Spleen (tissue), 11 donors: Measurements from ENCODE around the gene PTPRN2. TPM values are rescaled to one million over a fixed set of nuclear protein-coding genes. Genes with fewer than 3 reads are reported as not detected.

Experiments used
- DNase-seq: peaks from one replicate; pipeline ENCODE4 v3.0.0-alpha.2; 2020
- H3K27ac ChIP-seq, 8 donors: fragments of 200-600 bp; sonication (generic) in 7 of 8; 1 replicate in 4 of 8; 2 replicates in 4 of 8; pipeline versions ENCODE4 v1.5.0 to v1.8.0; 2016 to 2021; ENCODE audit warnings: inconsistent platforms in 4 of 8, mild to moderate bottlenecking in 4 of 8, moderate library complexity in 1 of 8
- H3K27me3 ChIP-seq, 7 donors: fragments of 200-600 bp; sonication (generic) in 6 of 7; replicated peaks in 1 of 7; 1 replicate in 4 of 7; 2 replicates in 3 of 7; pipeline versions ENCODE4 v1.5.0 to v1.8.0; 2016 to 2021; ENCODE audit warnings: inconsistent platforms in 3 of 7, mild to moderate bottlenecking in 1 of 7
- H3K36me3 ChIP-seq, 6 donors: fragments of 200-600 bp; sonication (generic) in 5 of 6; 1 replicate in 4 of 6; 2 replicates in 2 of 6; pipeline versions ENCODE4 v1.5.0 to v1.8.0; 2016 to 2021; ENCODE audit warnings: inconsistent platforms in 2 of 6
- H3K4me1 ChIP-seq, 6 donors: fragments of 200-600 bp; sonication (generic) in 5 of 6; 1 replicate in 3 of 6; 2 replicates in 3 of 6; pipeline versions ENCODE4 v1.5.0 to v1.8.0; 2016 to 2021; ENCODE audit warnings: inconsistent platforms in 3 of 6
- H3K4me3 ChIP-seq, 8 donors: fragments of 200-600 bp; sonication (generic) in 7 of 8; 1 replicate in 4 of 8; 2 replicates in 4 of 8; pipeline versions ENCODE4 v1.5.0 to v1.8.0; 2016 to 2021; ENCODE audit warnings: inconsistent platforms in 4 of 8, mild to moderate bottlenecking in 4 of 8, moderate library complexity in 2 of 8
- H3K9me3 ChIP-seq, 8 donors: fragments of 200-600 bp; sonication (generic) in 7 of 8; 1 replicate in 4 of 8; 2 replicates in 4 of 8; pipeline versions ENCODE4 v1.5.0 to v1.8.0; 2016 to 2021; ENCODE audit warnings: inconsistent platforms in 4 of 8
- POLR2A ChIP-seq, 3 donors: fragments of 450-650 bp; IDR thresholded peaks; one replicate each; pipeline ENCODE4 v1.5.1; 2017; ENCODE audit warnings: antibody characterized with exemption in 3 of 3, mild to moderate bottlenecking in 1 of 3
- POLR2AphosphoS5 ChIP-seq, 3 donors: sonication (generic); formaldehyde crosslinking; IDR thresholded peaks; one replicate each; pipeline ENCODE4 v1.5.1; 2017; ENCODE audit warnings: antibody characterized with exemption in 3 of 3
- WGBS, 5 donors: extraction: QIAGEN DNeasy Blood & Tissue Kit in 3 of 5; methylation state at CpG; one replicate each; pipeline versions ENCODE4 v1.1.5 to v1.1.7; 2013 to 2018; 5-methylcytosine and 5-hydroxymethylcytosine counted together
- intact Hi-C: fragments of 100-400 bp; cut with DNase I; formaldehyde crosslinking; loops from one replicate; pipeline ENCODE4 v1.15.0; 2023; ENCODE audit warnings: low total_unique reads
- polyA plus RNA-seq, 3 donors: library from polyadenylated mRNA; stranded (reverse); fragments of 200-250 nt; gene quantifications; one replicate each; pipeline ENCODE4 v1.2.1, GENCODE V29; 2013
- total RNA-seq, 7 donors: library from RNA; depleted of rRNA in 3 of 7; stranded (reverse); fragments of >200 nt in 3 of 7; fragmentation: NEBNext Ultra II Directional in 4 of 7; extraction: Animal tissue kit (Norgen Biotek cat#: 25700) in 4 of 7; gene quantifications; one replicate each; pipeline versions ENCODE4 v1.1.0 to v1.2.1, GENCODE V29; 2016 to 2021
- TF ChIP-seq, protein P1 (sequence below), 11 experiments: fragments of 200-600 bp in 7 of 11; fragments of 450-650 bp in 4 of 11; sonication (generic) in 4 of 11; IDR thresholded peaks in 8 of 11; conservative IDR thresholded peaks in 3 of 11; 1 replicate in 7 of 11; 2 replicates in 4 of 11; pipeline versions ENCODE4 v1.4.0 to v1.8.0; 2016 to 2021; ENCODE audit warnings: antibody characterized with exemption in 11 of 11, inconsistent platforms in 4 of 11, mild to moderate bottlenecking in 1 of 11
- donor health status: healthy with polysubstance abuse.
- donor health status: DM: no; HTN: no; CAD: no; lungs with moderate emphysema.
- donor health status: DM: no; HTN: no; CAD: no.
- donor health status: Bipolar disorder and iron deficiency.
- donor health status: healthy.
- donor health status: DM: no; HTN: no; CAD: no.
- donor health status: DM: yes; HTN: yes; CAD: no.

Gene PTPRN2
- total and polyA plus RNA-seq, 10 donors, result 7.0 to 22.8 (median 16.8) TPM

DNA sequence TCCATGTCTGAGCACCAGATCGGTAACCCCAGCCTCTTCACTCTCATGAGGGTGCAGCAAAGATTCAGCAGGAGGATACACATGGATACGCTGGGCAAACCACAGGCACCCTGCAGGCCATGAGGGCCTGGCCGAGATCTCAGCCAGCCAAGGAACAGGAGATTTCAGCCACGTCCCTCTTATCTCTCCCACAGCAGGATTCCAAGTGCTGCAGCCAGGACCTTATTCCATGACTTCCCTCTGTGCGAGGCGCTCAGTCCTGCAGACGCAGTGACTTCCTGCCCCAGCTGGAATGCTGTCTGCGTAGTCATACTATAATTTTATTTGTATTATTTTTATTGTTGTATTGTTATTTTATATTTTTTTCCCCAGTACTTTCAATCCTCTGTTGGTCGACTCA lies 66.8 kb downstream of the PTPRN2 start:
- no peak overlapping the region for H3K27ac ChIP-seq
- 74 to 82% (median 80%) methylated on average over 9 of the region's 9 CpGs for WGBS, 5 donors
- H3K27me3 ChIP-seq, result peaks cover 0 to 53% (median 0%) of the 10 kb centered on the region in 7 donors
- no peaks in the 10 kb centered on the region for H3K4me1 ChIP-seq
- no peaks in the 10 kb centered on the region for H3K9me3 ChIP-seq
- TF ChIP-seq POLR2AphosphoS5 (IDR thresholded peaks at IDR 0.05), result no peak
- no peak for TF ChIP-seq POLR2A (IDR thresholded peaks at IDR 0.05)
- TF ChIP-seq, protein P1, sequence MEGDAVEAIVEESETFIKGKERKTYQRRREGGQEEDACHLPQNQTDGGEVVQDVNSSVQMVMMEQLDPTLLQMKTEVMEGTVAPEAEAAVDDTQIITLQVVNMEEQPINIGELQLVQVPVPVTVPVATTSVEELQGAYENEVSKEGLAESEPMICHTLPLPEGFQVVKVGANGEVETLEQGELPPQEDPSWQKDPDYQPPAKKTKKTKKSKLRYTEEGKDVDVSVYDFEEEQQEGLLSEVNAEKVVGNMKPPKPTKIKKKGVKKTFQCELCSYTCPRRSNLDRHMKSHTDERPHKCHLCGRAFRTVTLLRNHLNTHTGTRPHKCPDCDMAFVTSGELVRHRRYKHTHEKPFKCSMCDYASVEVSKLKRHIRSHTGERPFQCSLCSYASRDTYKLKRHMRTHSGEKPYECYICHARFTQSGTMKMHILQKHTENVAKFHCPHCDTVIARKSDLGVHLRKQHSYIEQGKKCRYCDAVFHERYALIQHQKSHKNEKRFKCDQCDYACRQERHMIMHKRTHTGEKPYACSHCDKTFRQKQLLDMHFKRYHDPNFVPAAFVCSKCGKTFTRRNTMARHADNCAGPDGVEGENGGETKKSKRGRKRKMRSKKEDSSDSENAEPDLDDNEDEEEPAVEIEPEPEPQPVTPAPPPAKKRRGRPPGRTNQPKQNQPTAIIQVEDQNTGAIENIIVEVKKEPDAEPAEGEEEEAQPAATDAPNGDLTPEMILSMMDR (IDR thresholded peaks at IDR 0.05 in 8 of 11, conservative IDR thresholded peaks at IDR 0.05 in 3 of 11), result no peak
- no peaks in the 10 kb centered on the region for H3K36me3 ChIP-seq
- no peak overlapping the region for H3K4me3 ChIP-seq
- intact Hi-C loops, result no loop called here
- DNase-seq, result peak; percentile 38

DNA sequence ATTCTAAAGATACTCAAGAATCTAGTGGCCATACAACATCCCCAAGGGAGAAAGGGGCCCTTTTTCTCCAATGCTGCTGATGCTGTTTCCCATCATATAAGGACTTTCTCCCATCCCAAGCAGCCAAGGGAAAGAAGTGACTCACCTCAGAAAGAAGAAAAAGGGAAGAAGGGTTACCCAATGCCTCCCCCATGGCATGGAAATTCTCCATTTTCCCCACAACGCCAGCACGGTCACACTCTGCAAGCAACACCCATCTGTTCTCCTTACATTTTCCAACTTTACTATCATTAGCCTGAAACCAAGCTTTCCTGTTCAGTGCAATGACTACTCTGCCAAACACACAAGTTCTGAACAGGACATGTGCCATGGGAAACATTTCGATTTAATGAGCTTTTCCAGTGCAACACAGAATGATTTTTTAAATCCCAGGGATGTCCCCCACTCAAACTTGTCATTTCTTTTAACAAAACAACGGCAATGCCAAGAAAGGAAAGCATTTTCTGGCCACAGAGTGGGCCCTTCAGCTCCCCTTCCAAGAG lies 67.9 kb downstream of the PTPRN2 start:
- H3K9me3 ChIP-seq, result no peaks in the 10 kb centered on the region
- H3K27me3 ChIP-seq, result peaks cover 0 to 48% (median 0%) of the 10 kb centered on the region in 7 donors
- H3K4me3 ChIP-seq, result no peak overlapping the region
- H3K36me3 ChIP-seq, result no peaks in the 10 kb centered on the region
- H3K27ac ChIP-seq, result no peak overlapping the region
- no peak for DNase-seq
- TF ChIP-seq, protein P1 (IDR thresholded peaks at IDR 0.05 in 8 of 11, conservative IDR thresholded peaks at IDR 0.05 in 3 of 11), result no peak
- TF ChIP-seq POLR2AphosphoS5 (IDR thresholded peaks at IDR 0.05) (no peak), POLR2A (IDR thresholded peaks at IDR 0.05) (no peak)
- intact Hi-C loops, result no loop called here
- H3K4me1 ChIP-seq, result no peaks in the 10 kb centered on the region
- WGBS, 5 donors, result 57 to 73% (median 66%) methylated on average over 4 of the region's 4 CpGs

DNA sequence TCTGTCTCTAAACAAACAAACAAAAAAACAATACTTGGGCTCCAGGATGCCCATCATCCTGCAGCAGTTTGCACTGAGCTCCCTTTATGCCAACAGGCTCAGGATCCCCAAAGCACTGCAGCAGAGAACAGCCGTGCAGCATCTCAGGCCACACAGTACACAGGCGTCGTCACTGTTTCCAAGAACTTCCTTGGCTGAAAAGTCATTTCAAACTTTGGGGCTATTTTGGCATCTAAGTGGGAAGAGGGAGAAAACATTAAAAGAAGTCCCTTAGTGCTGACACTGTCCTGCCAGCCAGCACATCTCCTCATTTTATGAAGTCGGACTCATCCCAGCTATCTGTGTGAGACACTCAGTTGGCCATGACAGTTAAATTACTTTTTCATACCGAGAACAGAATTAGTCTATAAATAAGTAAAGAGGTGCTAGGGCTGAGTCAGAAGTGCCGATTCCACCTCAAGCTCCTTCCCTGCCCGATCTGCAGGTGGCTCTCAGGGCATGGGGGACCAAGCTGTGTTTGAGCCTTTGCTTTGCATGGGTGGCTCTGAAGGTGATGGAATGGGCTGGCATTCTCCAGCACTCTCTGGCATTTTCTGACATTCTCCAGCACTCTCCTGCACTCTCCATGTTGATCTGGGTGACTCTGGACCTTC lies 68.5 kb downstream of the PTPRN2 start:
- intact Hi-C loops, result no loop called here
- WGBS, 5 donors, result 75 to 89% (median 83%) methylated on average over 6 to 7 of the region's 7 CpGs
- H3K36me3 ChIP-seq, result no peaks in the 10 kb centered on the region
- no peak for TF ChIP-seq POLR2A (IDR thresholded peaks at IDR 0.05)
- TF ChIP-seq, protein P1 (IDR thresholded peaks at IDR 0.05 in 8 of 11, conservative IDR thresholded peaks at IDR 0.05 in 3 of 11), result no peak
- TF ChIP-seq POLR2AphosphoS5 (IDR thresholded peaks at IDR 0.05), result no peak
- H3K9me3 ChIP-seq, result no peaks in the 10 kb centered on the region
- DNase-seq, result no peak
- no peak overlapping the region for H3K27ac ChIP-seq
- no peak overlapping the region for H3K4me3 ChIP-seq
- H3K27me3 ChIP-seq, result peaks cover 0 to 47% (median 0%) of the 10 kb centered on the region in 7 donors
- H3K4me1 ChIP-seq, result no peaks in the 10 kb centered on the region

DNA sequence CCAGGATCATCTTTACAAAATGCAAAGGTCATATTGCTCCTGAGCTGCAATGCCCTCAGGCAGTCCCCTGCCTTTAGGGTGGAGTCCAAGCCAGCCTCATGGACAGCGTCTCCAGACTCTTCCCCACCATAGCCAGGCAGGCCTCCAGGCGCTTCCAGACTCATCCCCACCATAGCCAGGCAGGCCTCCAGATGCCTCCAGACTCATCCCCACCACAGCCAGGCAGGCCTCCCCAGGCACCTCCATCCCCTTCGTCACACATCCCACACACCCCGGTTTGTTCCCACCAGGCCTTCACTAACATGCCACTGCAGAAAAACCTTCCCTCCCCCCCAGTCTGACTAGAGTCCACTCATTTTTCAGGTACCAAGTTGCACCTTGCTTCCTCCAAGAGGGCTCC lies 70.1 kb downstream of the PTPRN2 start:
- 89 to 93% (median 91%) methylated on average over 4 of the region's 4 CpGs for WGBS, 5 donors
- Histone ChIP-seq H3K27me3 (peaks cover 0 to 47% (median 0%) of the 10 kb centered on the region in 7 donors), H3K27ac (no peak overlapping the region), H3K9me3 (peaks cover 0 to 7% (median 6%) of the 10 kb centered on the region in 8 donors), H3K4me3 (no peak overlapping the region), H3K36me3 (no peaks in the 10 kb centered on the region), H3K4me1 (no peaks in the 10 kb centered on the region)
- TF ChIP-seq, protein P1 (IDR thresholded peaks at IDR 0.05 in 8 of 11, conservative IDR thresholded peaks at IDR 0.05 in 3 of 11), result no peak
- TF ChIP-seq POLR2A (IDR thresholded peaks at IDR 0.05), result no peak
- no peak for TF ChIP-seq POLR2AphosphoS5 (IDR thresholded peaks at IDR 0.05)
- intact Hi-C loops, result no loop called here
- DNase-seq, result peak; percentile 43
